HG02870 (cell line): ENCODE measurements around the gene GAA.
"Not testable (repeated sequence)": the region's sequence is repeated elsewhere in the genome, so short reads cannot be mapped to it uniquely, and the experiment has no call there.

Source experiments
- ATAC-seq: cut with Tn5 transposase; IDR thresholded peaks from one replicate; pipeline ENCODE4 v1.9.1; 2021; ENCODE audit warnings: mild to moderate bottlenecking, moderate library complexity; ENCODE audit not compliant: unreplicated experiment

Gene GAA

GRCh38 chr17:80083136-80083661 lies 18.2 kb upstream of the GAA start:
- no peak for ATAC-seq

GRCh38 chr17:80084773-80085172 lies 16.6 kb upstream of the GAA start:
- no peak for ATAC-seq

- no peak for ATAC-seq
Measured at GRCh38 chr17:80086081-80086480, 15.3 kb upstream of the GAA start.

GRCh38 chr17:80086616-80087015 lies 14.8 kb upstream of the GAA start:
- no peak for ATAC-seq

- ATAC-seq: no peak
Measured at GRCh38 chr17:80087346-80088265, 13.8 kb upstream of the GAA start.

GRCh38 chr17:80089762-80090161 lies 11.6 kb upstream of the GAA start:
- no peak for ATAC-seq

- not testable (repeated sequence) for ATAC-seq
Measured at GRCh38 chr17:80090164-80090563, 11.2 kb upstream of the GAA start.

- no peak for ATAC-seq
Measured at GRCh38 chr17:80091376-80091775, 10.0 kb upstream of the GAA start.

GRCh38 chr17:80092959-80093358 lies 8.4 kb upstream of the GAA start:
- ATAC-seq: no peak

- no peak for ATAC-seq
Measured at GRCh38 chr17:80095038-80095843, 6.1 kb upstream of the GAA start.

- no peak for ATAC-seq
Measured at GRCh38 chr17:80095844-80096475, 5.4 kb upstream of the GAA start.

- no peak for ATAC-seq
Measured at GRCh38 chr17:80096561-80097021, 4.8 kb upstream of the GAA start.

GRCh38 chr17:80097127-80097621 lies 4.2 kb upstream of the GAA start:
- ATAC-seq: no peak

GRCh38 chr17:80097844-80098691 lies 3.3 kb upstream of the GAA start:
- ATAC-seq: no peak

- no peak for ATAC-seq
Measured at GRCh38 chr17:80099291-80100034, 1.9 kb upstream of the GAA start.

GRCh38 chr17:80100035-80100323 lies 1.4 kb upstream of the GAA start:
- no peak for ATAC-seq

- ATAC-seq: no peak
Measured at GRCh38 chr17:80101946-80102663, 724 bp downstream of the GAA start.

- no peak for ATAC-seq
Measured at GRCh38 chr17:80102664-80103448, 1.5 kb downstream of the GAA start.
